HAP-1 (cell line): ENCODE results near the gene EFHD1.
A peak's percentile ranks its signal among the peaks of the same experiment; 100 is the strongest.
"Not testable (repeated sequence)": the region's sequence is repeated elsewhere in the genome, so short reads cannot be mapped to it uniquely, and the experiment has no call there.

Experiments
- DNase-seq, 2 experiments: peaks; one replicate each; pipeline ENCODE4 v3.0.0-alpha.2; 2016 to 2020; ENCODE audit warnings: low spot score in 2 of 2
- H3K27me3 ChIP-seq: fragments of 250-450 bp; sonication (Bioruptor Pico); 2 replicates; pipeline ENCODE4 v1.5.1; 2020; ENCODE audit warnings: low read depth, mild to moderate bottlenecking, moderate library complexity
- H3K36me3 ChIP-seq: fragments of 250-450 bp; sonication (Bioruptor Pico); replicated peaks from 2 replicates; pipeline ENCODE4 v1.5.1; 2020; ENCODE audit warnings: mild to moderate bottlenecking
- H3K4me1 ChIP-seq: fragments of 250-450 bp; sonication (Bioruptor Pico); 2 replicates; pipeline ENCODE4 v1.5.1; 2020; ENCODE audit warnings: mild to moderate bottlenecking
- H3K4me3 ChIP-seq: fragments of 250-450 bp; sonication (Bioruptor Pico); 2 replicates; pipeline ENCODE4 v1.5.1; 2020; ENCODE audit warnings: mild to moderate bottlenecking, moderate library complexity
- H3K9me3 ChIP-seq: fragments of 250-450 bp; sonication (Bioruptor Pico); 2 replicates; pipeline ENCODE4 v1.5.1; 2020; ENCODE audit warnings: mild to moderate bottlenecking, moderate library complexity
- in situ Hi-C: fragments of 300-500 bp; cut with MboI; formaldehyde crosslinking; loops from 3 replicates; pipeline ENCODE4 v1.14.3; 2020; ENCODE audit warnings: low sequenced_read_pairs, inconsistent platforms, mixed read lengths

EFHD1 gene

GRCh38 chr2:232672588-232672987, 39.2 kb downstream of the EFHD1 start:
- Histone ChIP-seq H3K4me3 (no peak overlapping the region), H3K9me3 (no peaks in the 10 kb centered on the region), H3K4me1 (peaks cover 4% of the 10 kb centered on the region; the same call in 1 of the 2 replicates), H3K27me3 (no peaks in the 10 kb centered on the region), H3K36me3 (no peaks in the 10 kb centered on the region)
- in situ Hi-C loops: no loop called here
- DNase-seq: no peak

- in situ Hi-C loops: no loop called here
- H3K27me3 ChIP-seq: no peaks in the 10 kb centered on the region
Measured at GRCh38 chr2:232674491-232674890, 41.1 kb downstream of the EFHD1 start.

GRCh38 chr2:232675381-232675780, 42.0 kb downstream of the EFHD1 start:
- DNase-seq: no peak
- H3K4me1 ChIP-seq: no peaks in the 10 kb centered on the region
- no peaks in the 10 kb centered on the region for H3K9me3 ChIP-seq
- in situ Hi-C loops: no loop called here
- H3K27me3 ChIP-seq: no peaks in the 10 kb centered on the region
- H3K4me3 ChIP-seq: no peak overlapping the region
- no peaks in the 10 kb centered on the region for H3K36me3 ChIP-seq

More at GRCh38 chr2:232674491-232674890, 41.1 kb downstream of the EFHD1 start:
- Histone ChIP-seq H3K4me1 (no peaks in the 10 kb centered on the region), H3K4me3 (no peak overlapping the region), H3K36me3 (no peaks in the 10 kb centered on the region), H3K9me3 (no peaks in the 10 kb centered on the region)
- no peak for DNase-seq

- in situ Hi-C loops: no loop called here
- DNase-seq: no peak
- H3K4me3 ChIP-seq: no peak overlapping the region
- no peaks in the 10 kb centered on the region for H3K4me1 ChIP-seq
- H3K36me3 ChIP-seq: no peaks in the 10 kb centered on the region
- H3K27me3 ChIP-seq: no peaks in the 10 kb centered on the region
- no peaks in the 10 kb centered on the region for H3K9me3 ChIP-seq
Measured at GRCh38 chr2:232680006-232680405, 46.6 kb downstream of the EFHD1 start.

- H3K36me3 ChIP-seq: no peaks in the 10 kb centered on the region
- DNase-seq: no peak
- no peak overlapping the region for H3K4me3 ChIP-seq
- no peaks in the 10 kb centered on the region for H3K9me3 ChIP-seq
- in situ Hi-C loops: no loop called here
- no peaks in the 10 kb centered on the region for H3K4me1 ChIP-seq
- no peaks in the 10 kb centered on the region for H3K27me3 ChIP-seq
Measured at GRCh38 chr2:232681527-232681926, 48.1 kb downstream of the EFHD1 start.

- no peak overlapping the region for H3K4me3 ChIP-seq
- H3K27me3 ChIP-seq: no peaks in the 10 kb centered on the region
- no peaks in the 10 kb centered on the region for H3K4me1 ChIP-seq
- no peaks in the 10 kb centered on the region for H3K36me3 ChIP-seq
- in situ Hi-C loops: no loop called here
- H3K9me3 ChIP-seq: no peaks in the 10 kb centered on the region
- DNase-seq: no peak
Measured at GRCh38 chr2:232683368-232683767, 50.0 kb downstream of the EFHD1 start.

GRCh38 chr2:232685391-232685790, 52.0 kb downstream of the EFHD1 start:
- H3K4me3 ChIP-seq, in situ Hi-C loops, H3K27me3 ChIP-seq: not testable (repeated sequence)

GRCh38 chr2:232687382-232688160, 54.2 kb downstream of the EFHD1 start:
- in situ Hi-C loops: no loop called here

More at GRCh38 chr2:232685391-232685790, 52.0 kb downstream of the EFHD1 start:
- not testable (repeated sequence) for DNase-seq, H3K36me3 ChIP-seq, H3K9me3 ChIP-seq, H3K4me1 ChIP-seq

GRCh38 chr2:232688201-232688600, 54.8 kb downstream of the EFHD1 start:
- Histone ChIP-seq H3K9me3 (no peaks in the 10 kb centered on the region), H3K36me3 (no peaks in the 10 kb centered on the region), H3K4me1 (no peaks in the 10 kb centered on the region), H3K27me3 (no peaks in the 10 kb centered on the region), H3K4me3 (no peak overlapping the region)
- DNase-seq: peak in 1 of 2 experiments; percentile 21
- in situ Hi-C loops: no loop called here

More at GRCh38 chr2:232687382-232688160, 54.2 kb downstream of the EFHD1 start:
- H3K4me1 ChIP-seq: no peaks in the 10 kb centered on the region
- H3K36me3 ChIP-seq: no peaks in the 10 kb centered on the region
- DNase-seq: no peak
- no peaks in the 10 kb centered on the region for H3K9me3 ChIP-seq
- no peaks in the 10 kb centered on the region for H3K27me3 ChIP-seq
- no peak overlapping the region for H3K4me3 ChIP-seq

- Histone ChIP-seq H3K36me3 (no peaks in the 10 kb centered on the region), H3K27me3 (no peaks in the 10 kb centered on the region), H3K4me1 (no peaks in the 10 kb centered on the region), H3K9me3 (no peaks in the 10 kb centered on the region), H3K4me3 (no peak overlapping the region)
- no peak for DNase-seq
- in situ Hi-C loops: no loop called here
Measured at GRCh38 chr2:232689152-232689910, 55.9 kb downstream of the EFHD1 start.

- H3K9me3 ChIP-seq, H3K36me3 ChIP-seq, H3K4me1 ChIP-seq, in situ Hi-C loops, H3K27me3 ChIP-seq, DNase-seq, H3K4me3 ChIP-seq: not testable (repeated sequence)
Measured at GRCh38 chr2:232691117-232691516, 57.7 kb downstream of the EFHD1 start.

- in situ Hi-C loops: no loop called here
- Histone ChIP-seq H3K27me3 (no peaks in the 10 kb centered on the region), H3K36me3 (peaks cover 4% of the 10 kb centered on the region; the same call in 1 of the 2 replicates), H3K4me3 (no peak overlapping the region), H3K4me1 (peaks cover 6% of the 10 kb centered on the region), H3K9me3 (no peaks in the 10 kb centered on the region)
- no peak for DNase-seq
Measured at GRCh38 chr2:232693344-232693743, 59.9 kb downstream of the EFHD1 start.

- peak overlapping the region; percentile 91 for H3K4me3 ChIP-seq
- no peaks in the 10 kb centered on the region for H3K27me3 ChIP-seq
- H3K4me1 ChIP-seq: peaks cover 15% of the 10 kb centered on the region
- H3K36me3 ChIP-seq: peaks cover 10% of the 10 kb centered on the region
- no peak for DNase-seq
- in situ Hi-C loops: no loop called here
- no peaks in the 10 kb centered on the region for H3K9me3 ChIP-seq
Measured at GRCh38 chr2:232696609-232697058, 63.2 kb downstream of the EFHD1 start.
